ENCODE data around the gene NRXN3. TPM values are rescaled to one million over a fixed set of nuclear protein-coding genes. Genes with fewer than 3 reads are reported as not detected.

Gene NRXN3
- polyA plus RNA-seq, 1 experiment = 7.0 TPM

- CTCF ChIA-PET = no interaction called here
- no peak for TF ChIP-seq CTCF (IDR thresholded peaks at IDR 0.05; ENCODE audit: insufficient read depth, low read depth, low read length)
Measured at GRCh38 chr14:78329371-78329770, 159.2 kb downstream of the NRXN3 start.

GRCh38 chr14:78335531-78335930 is 165.4 kb downstream of the NRXN3 start:
- POLR2A ChIA-PET = no interaction called here
- CTCF ChIA-PET = interaction anchor here (1.1 kb wide), 1 partner anchor 19 kb away, joined by 3 read pairs; no protein-coding TSS in a partner anchor
- Histone ChIP-seq H3K27me3 (ENCODE audit: control insufficient read depth, insufficient read depth, low read length) (no peaks in the 10 kb centered on the region), H3K4me3 (ENCODE audit: low read depth, low read length) (no peak overlapping the region), H3K36me3 (ENCODE audit: control insufficient read depth, insufficient read depth, low read length) (no peaks in the 10 kb centered on the region)
- no peak for TF ChIP-seq CTCF (IDR thresholded peaks at IDR 0.05; ENCODE audit: insufficient read depth, low read depth, low read length)
- no peak for DNase-seq (ENCODE audit: low read depth)

More at GRCh38 chr14:78329371-78329770, 159.2 kb downstream of the NRXN3 start:
- no peaks in the 10 kb centered on the region for H3K27me3 ChIP-seq (ENCODE audit: control insufficient read depth, insufficient read depth, low read length)
- H3K36me3 ChIP-seq (ENCODE audit: control insufficient read depth, insufficient read depth, low read length) = no peaks in the 10 kb centered on the region
- no peak overlapping the region for H3K4me3 ChIP-seq (ENCODE audit: low read depth, low read length)
- DNase-seq (ENCODE audit: low read depth) = no peak
- POLR2A ChIA-PET = no interaction called here

DNA sequence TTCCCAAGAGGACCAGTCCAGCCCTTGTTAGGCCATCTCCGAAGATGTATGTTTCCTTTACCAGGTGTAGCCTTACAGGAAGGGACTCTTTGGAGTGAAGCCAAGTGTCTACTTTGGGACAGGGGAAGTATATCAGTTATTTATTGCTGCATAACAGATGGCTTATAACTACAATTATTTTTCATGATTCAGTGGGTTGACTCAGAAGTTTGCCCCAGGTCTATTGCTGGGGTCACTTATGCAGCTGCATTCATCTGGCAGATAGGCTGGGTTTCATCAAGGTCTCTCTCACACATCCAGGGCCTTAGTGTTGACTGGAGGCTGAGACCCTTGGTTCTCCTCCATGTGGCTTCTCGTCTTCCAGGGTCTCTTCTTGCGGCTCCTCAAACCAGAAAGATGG is 170.1 kb downstream of the NRXN3 start:
- no peaks in the 10 kb centered on the region for H3K36me3 ChIP-seq (ENCODE audit: control insufficient read depth, insufficient read depth, low read length)
- DNase-seq (ENCODE audit: low read depth) = no peak
- H3K27me3 ChIP-seq (ENCODE audit: control insufficient read depth, insufficient read depth, low read length) = no peaks in the 10 kb centered on the region
- no peak for TF ChIP-seq CTCF (IDR thresholded peaks at IDR 0.05; ENCODE audit: insufficient read depth, low read depth, low read length)
- POLR2A ChIA-PET = no interaction called here
- CTCF ChIA-PET = no interaction called here
- H3K4me3 ChIP-seq (ENCODE audit: low read depth, low read length) = no peak overlapping the region

DNA sequence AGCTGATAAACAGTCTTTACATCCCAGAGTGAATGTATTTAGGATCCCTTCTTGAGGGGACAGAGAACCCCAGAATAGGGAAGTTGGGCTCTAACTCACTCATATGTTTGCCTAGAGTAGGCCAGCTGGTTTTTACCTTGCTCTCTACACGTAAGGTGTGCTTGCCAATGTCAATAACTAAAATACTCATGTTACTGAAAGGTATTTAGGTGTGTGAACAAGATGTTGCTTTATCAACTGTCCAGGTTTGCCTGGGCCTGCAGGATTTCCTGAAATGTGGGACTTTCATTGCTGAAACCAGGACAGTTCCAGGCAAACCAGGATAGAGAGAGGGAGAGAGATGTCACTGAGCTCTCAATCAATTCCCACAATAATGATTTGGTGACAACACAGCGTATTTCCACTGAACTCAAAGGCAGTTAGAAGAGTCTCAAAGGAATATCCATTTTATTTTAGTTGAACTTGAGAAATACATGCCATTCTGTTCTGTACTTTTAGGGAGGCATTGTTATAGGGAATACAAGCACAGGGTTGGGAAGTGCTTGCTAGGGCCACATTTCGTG is 171.7 kb downstream of the NRXN3 start:
- H3K4me3 ChIP-seq (ENCODE audit: low read depth, low read length) = no peak overlapping the region
- no peaks in the 10 kb centered on the region for H3K36me3 ChIP-seq (ENCODE audit: control insufficient read depth, insufficient read depth, low read length)
- no peak for TF ChIP-seq CTCF (IDR thresholded peaks at IDR 0.05; ENCODE audit: insufficient read depth, low read depth, low read length)
- ChIA-PET POLR2A (no interaction called here), CTCF (interaction anchor here (0.7 kb wide), 1 partner anchor 38 kb away, joined by 3 read pairs; no protein-coding TSS in a partner anchor)
- H3K27me3 ChIP-seq (ENCODE audit: control insufficient read depth, insufficient read depth, low read length) = no peaks in the 10 kb centered on the region
- DNase-seq (ENCODE audit: low read depth) = no peak

- no peak for TF ChIP-seq CTCF (IDR thresholded peaks at IDR 0.05; ENCODE audit: insufficient read depth, low read depth, low read length)
- Histone ChIP-seq H3K36me3 (ENCODE audit: control insufficient read depth, insufficient read depth, low read length) (no peaks in the 10 kb centered on the region), H3K4me3 (ENCODE audit: low read depth, low read length) (no peak overlapping the region), H3K27me3 (ENCODE audit: control insufficient read depth, insufficient read depth, low read length) (no peaks in the 10 kb centered on the region)
- POLR2A ChIA-PET = no interaction called here
- CTCF ChIA-PET = no interaction called here
- DNase-seq (ENCODE audit: low read depth) = no peak
Measured at GRCh38 chr14:78342879-78343278, 172.7 kb downstream of the NRXN3 start.

All from BJ (cell line).